Fibroblast of skin of right quadriceps (primary cell): ENCODE measurements around the gene CYP2B6.
A peak's percentile ranks its signal among the peaks of the same experiment; 100 is the strongest.
"Not testable (repeated sequence)": the region's sequence is repeated elsewhere in the genome, so short reads cannot be mapped to it uniquely, and the experiment has no call there.

ENCODE experiments used
- DNase-seq: peaks from one replicate; pipeline ENCODE4 v3.0.0-alpha.2; 2013

CYP2B6 gene

GRCh38 chr19:40981591-40981990 is 9.5 kb upstream of the CYP2B6 start:
- DNase-seq, result no peak

- peak; percentile 2 for DNase-seq
Observed at GRCh38 chr19:40982594-40983101, 8.4 kb upstream of the CYP2B6 start.

GRCh38 chr19:40989453-40989852 is 1.6 kb upstream of the CYP2B6 start:
- DNase-seq, result no peak

GRCh38 chr19:40995355-40995754 is 4.3 kb downstream of the CYP2B6 start:
- DNase-seq, result no peak

GRCh38 chr19:40999018-40999417 is 7.9 kb downstream of the CYP2B6 start:
- DNase-seq, result not testable (repeated sequence)

- no peak for DNase-seq
Observed at GRCh38 chr19:41000310-41000737, 9.2 kb downstream of the CYP2B6 start.

GRCh38 chr19:41001243-41001971 is 10.3 kb downstream of the CYP2B6 start:
- DNase-seq, result no peak

- not testable (repeated sequence) for DNase-seq
Observed at GRCh38 chr19:41003656-41004055, 12.6 kb downstream of the CYP2B6 start.

- no peak for DNase-seq
Observed at GRCh38 chr19:41009700-41010235, 18.7 kb downstream of the CYP2B6 start.

- no peak for DNase-seq
Observed at GRCh38 chr19:41013359-41013758, 22.3 kb downstream of the CYP2B6 start.

- DNase-seq, result no peak
Observed at GRCh38 chr19:41014643-41015042, 23.6 kb downstream of the CYP2B6 start.

- no peak for DNase-seq
Observed at GRCh38 chr19:41016488-41017071, 25.5 kb downstream of the CYP2B6 start.

- DNase-seq, result no peak
Observed at GRCh38 chr19:41018736-41019290, 27.7 kb downstream of the CYP2B6 start.

GRCh38 chr19:41019346-41019745 is 28.3 kb downstream of the CYP2B6 start:
- no peak for DNase-seq

GRCh38 chr19:41023193-41023592 is 32.1 kb downstream of the CYP2B6 start:
- DNase-seq, result no peak

- DNase-seq, result no peak
Observed at GRCh38 chr19:41025411-41025810, 34.3 kb downstream of the CYP2B6 start.

GRCh38 chr19:41025871-41026270 is 34.8 kb downstream of the CYP2B6 start:
- DNase-seq, result no peak

GRCh38 chr19:41027273-41027967 is 36.3 kb downstream of the CYP2B6 start:
- no peak for DNase-seq

GRCh38 chr19:41029524-41030432 is 38.7 kb downstream of the CYP2B6 start:
- DNase-seq, result no peak

GRCh38 chr19:41030651-41031050 is 39.6 kb downstream of the CYP2B6 start:
- DNase-seq, result no peak

- DNase-seq, result no peak
Observed at GRCh38 chr19:41031916-41032315, 40.8 kb downstream of the CYP2B6 start.

GRCh38 chr19:41033324-41033723 is 42.2 kb downstream of the CYP2B6 start:
- DNase-seq, result not testable (repeated sequence)
